ENCODE data around the gene TSPYL6. TPM values are rescaled to one million over a fixed set of nuclear protein-coding genes. Genes with fewer than 3 reads are reported as not detected.
"Not testable (repeated sequence)": the region's sequence is repeated elsewhere in the genome, so short reads cannot be mapped to it uniquely, and the experiment has no call there.

Gene TSPYL6
- total and polyA plus RNA-seq, 2 of the 8 experiments (the other 6 are each of a cell fraction or from before 2014, with no cell fraction given) = not detected

GRCh38 chr2:54295911-54296310, 39.9 kb upstream of the TSPYL6 start:
- no peak overlapping the region for H3K14ac ChIP-seq (ENCODE audit: insufficient read length)
- H2BK15ac ChIP-seq (ENCODE audit: low read length) = no peak overlapping the region
- H4K5ac ChIP-seq (ENCODE audit: insufficient read length, low read depth, low read length) = no peak overlapping the region
- H2BK5ac ChIP-seq (ENCODE audit: low read depth, low read length) = no peak overlapping the region
- no peaks in the 10 kb centered on the region for H3K79me2 ChIP-seq (ENCODE audit: control insufficient read depth in 1 of 2, insufficient read depth in 2 of 2, low read length in 2 of 2)
- H3K23me2 ChIP-seq (ENCODE audit: low read depth, low read length) = no peaks in the 10 kb centered on the region
- H3K79me1 ChIP-seq (ENCODE audit: low read depth, low read length) = no peaks in the 10 kb centered on the region
- no peak overlapping the region for H3K4me3 ChIP-seq (ENCODE audit: extremely low read depth in 1 of 4, insufficient read depth in 2 of 4, low read depth in 3 of 4, low read length in 4 of 4)
- H2AK5ac ChIP-seq (ENCODE audit: low read depth, low read length) = no peak overlapping the region
- H3K4me2 ChIP-seq (ENCODE audit: insufficient read depth in 1 of 2, low read depth in 2 of 2, low read length in 2 of 2) = no peak overlapping the region
- no peaks in the 10 kb centered on the region for H3K9me3 ChIP-seq (ENCODE audit: insufficient read depth in 2 of 2, low read depth in 1 of 2, low read length in 1 of 2)
- no peak overlapping the region for H2BK12ac ChIP-seq (ENCODE audit: low read depth, low read length)
- no peaks in the 10 kb centered on the region for H4K20me1 ChIP-seq (replicated peaks in 1 of 2; ENCODE audit: control insufficient read depth in 1 of 2, insufficient read depth in 2 of 2, low read length in 2 of 2)
- no peak for TF ChIP-seq TBP (IDR thresholded peaks at IDR 0.05; ENCODE audit: low read depth, low read length)
- no peak overlapping the region for H2AFZ ChIP-seq (ENCODE audit: low read length)
- FAIRE-seq (no peak), DNase-seq (ENCODE audit: low read depth in 1 of 2, low spot score in 2 of 2) (no peak)
- CTCF ChIA-PET (ENCODE audit: partially characterized antibody) = interaction anchor here (1.1 to 1.8 kb wide), 2 partner anchors 10 to 46 kb away, joined by 3 to 4 read pairs; no protein-coding TSS in a partner anchor
- H3K36me3 ChIP-seq (ENCODE audit: control insufficient read depth in 2 of 4, insufficient read depth in 4 of 4, low read length in 3 of 4) = no peaks in the 10 kb centered on the region
- no peak overlapping the region for H3K27ac ChIP-seq (ENCODE audit: low read depth, low read length)
- no peak overlapping the region for H3K4ac ChIP-seq (replicated peaks; ENCODE audit: insufficient read length, low read depth, low read length)
- H3K4me1 ChIP-seq (replicated peaks in 1 of 4; ENCODE audit: control insufficient read depth in 3 of 4, insufficient read depth in 4 of 4, low read length in 3 of 4) = peaks cover 0 to 5% (median 1%) of the 10 kb centered on the region in 4 experiments; a peak in 2 of 7 replicates
- H3K18ac ChIP-seq (ENCODE audit: extremely low read depth, low read length) = no peak overlapping the region
- no peak overlapping the region for H2BK20ac ChIP-seq (ENCODE audit: low read length)
- H2BK120ac ChIP-seq (replicated peaks; ENCODE audit: low read depth, low read length) = no peak overlapping the region
- peaks cover 6 to 9% (median 7%) of the 10 kb centered on the region in 4 experiments for H3K27me3 ChIP-seq (replicated peaks in 1 of 4; ENCODE audit: control insufficient read depth in 3 of 4, extremely low read depth in 1 of 4, insufficient read depth in 3 of 4, low read length in 3 of 4)
- no peak overlapping the region for H3K9ac ChIP-seq (replicated peaks in 1 of 4; ENCODE audit: extremely low read depth in 1 of 4, low read depth in 3 of 4, low read length in 3 of 4)
- WGBS, 2 experiments (ENCODE audit: extremely low coverage in 1 of 2, insufficient coverage in 1 of 2, insufficient read length in 1 of 2, insufficient replicate concordance in 2 of 2, low coverage in 1 of 2, low lambda C conversion rate in 2 of 2, missing lambda C conversion rate in 1 of 2) = 80% methylated on average over 5 of the region's 5 CpGs; no CpG with 5 or more reads in 1 of the 2 experiments
- no peak overlapping the region for H3K23ac ChIP-seq (ENCODE audit: insufficient read length)
- H4K91ac ChIP-seq (replicated peaks; ENCODE audit: insufficient read length, low read length) = no peak overlapping the region
- POLR2A ChIA-PET (ENCODE audit: partially characterized antibody) = no interaction called here
- no peak overlapping the region for H4K8ac ChIP-seq (ENCODE audit: extremely low read depth, insufficient read depth, low read length)
- no peak overlapping the region for H3K56ac ChIP-seq (replicated peaks; ENCODE audit: insufficient read length, low read depth, low read length)

GRCh38 chr2:54294665-54295064, 38.6 kb upstream of the TSPYL6 start:
- H3K27me3 ChIP-seq (replicated peaks in 1 of 4; ENCODE audit: control insufficient read depth in 3 of 4, extremely low read depth in 1 of 4, insufficient read depth in 3 of 4, low read length in 3 of 4) = peaks cover 7 to 21% (median 17%) of the 10 kb centered on the region in 4 experiments
- H2BK20ac ChIP-seq (ENCODE audit: low read length); H3K4me1 ChIP-seq (replicated peaks in 1 of 4; ENCODE audit: control insufficient read depth in 3 of 4, insufficient read depth in 4 of 4, low read length in 3 of 4); FAIRE-seq; H4K91ac ChIP-seq (replicated peaks; ENCODE audit: insufficient read length, low read length); H3K23ac ChIP-seq (ENCODE audit: insufficient read length); H3K18ac ChIP-seq (ENCODE audit: extremely low read depth, low read length); H2BK15ac ChIP-seq (ENCODE audit: low read length); H3K4me2 ChIP-seq (ENCODE audit: insufficient read depth in 1 of 2, low read depth in 2 of 2, low read length in 2 of 2); POLR2A ChIA-PET (ENCODE audit: partially characterized antibody); H2AFZ ChIP-seq (ENCODE audit: low read length); H3K4me3 ChIP-seq (ENCODE audit: extremely low read depth in 1 of 4, insufficient read depth in 2 of 4, low read depth in 3 of 4, low read length in 4 of 4); H3K56ac ChIP-seq (replicated peaks; ENCODE audit: insufficient read length, low read depth, low read length); H2BK12ac ChIP-seq (ENCODE audit: low read depth, low read length); H2BK120ac ChIP-seq (replicated peaks; ENCODE audit: low read depth, low read length); H3K79me1 ChIP-seq (ENCODE audit: low read depth, low read length); H3K79me2 ChIP-seq (ENCODE audit: control insufficient read depth in 1 of 2, insufficient read depth in 2 of 2, low read length in 2 of 2); H3K4ac ChIP-seq (replicated peaks; ENCODE audit: insufficient read length, low read depth, low read length); H2AK5ac ChIP-seq (ENCODE audit: low read depth, low read length); H4K8ac ChIP-seq (ENCODE audit: extremely low read depth, insufficient read depth, low read length); H2BK5ac ChIP-seq (ENCODE audit: low read depth, low read length); H3K9ac ChIP-seq (replicated peaks in 1 of 4; ENCODE audit: extremely low read depth in 1 of 4, low read depth in 3 of 4, low read length in 3 of 4); DNase-seq (ENCODE audit: low read depth in 1 of 2, low spot score in 2 of 2); H4K5ac ChIP-seq (ENCODE audit: insufficient read length, low read depth, low read length); H3K23me2 ChIP-seq (ENCODE audit: low read depth, low read length); H3K36me3 ChIP-seq (ENCODE audit: control insufficient read depth in 2 of 4, insufficient read depth in 4 of 4, low read length in 3 of 4); H4K20me1 ChIP-seq (replicated peaks in 1 of 2; ENCODE audit: control insufficient read depth in 1 of 2, insufficient read depth in 2 of 2, low read length in 2 of 2); H3K9me3 ChIP-seq (ENCODE audit: insufficient read depth in 2 of 2, low read depth in 1 of 2, low read length in 1 of 2); H3K14ac ChIP-seq (ENCODE audit: insufficient read length); H3K27ac ChIP-seq (ENCODE audit: low read depth, low read length): not testable (repeated sequence)
- CTCF ChIA-PET (ENCODE audit: partially characterized antibody) = interaction anchor here (0.9 to 1.8 kb wide), 4 partner anchors 9 to 208 kb away, joined by 3 to 8 read pairs (median 5); no protein-coding TSS in a partner anchor
- WGBS, 2 experiments (ENCODE audit: extremely low coverage in 1 of 2, insufficient coverage in 1 of 2, insufficient read length in 1 of 2, insufficient replicate concordance in 2 of 2, low coverage in 1 of 2, low lambda C conversion rate in 2 of 2, missing lambda C conversion rate in 1 of 2) = 85% methylated on average over 2 of the region's 2 CpGs; no CpG with 5 or more reads in 1 of the 2 experiments

All from H1 (cell line).